Tibial artery (tissue), 4 donors: Measurements from ENCODE around the gene CD247.

Experiments
- DNase-seq, 2 donors: peaks; one replicate each; pipeline ENCODE4 v3.0.0-alpha.2; 2019
- H3K27ac ChIP-seq, 2 donors: fragments of 200-600 bp; sonication (generic) in 1 of 2; 1 replicate in 1 of 2; 2 replicates in 1 of 2; pipeline ENCODE4 v1.5.1; 2018 to 2019; ENCODE audit warnings: mild to moderate bottlenecking in 1 of 2
- H3K27me3 ChIP-seq, 2 donors: fragments of 200-600 bp; sonication (generic) in 1 of 2; one replicate each; pipeline versions ENCODE4 v1.5.1 to v1.6.0; 2016 to 2019
- H3K36me3 ChIP-seq, 3 donors: fragments of 200-600 bp; sonication (generic) in 2 of 3; one replicate each; pipeline ENCODE4 v1.5.1; 2016 to 2019; ENCODE audit warnings: mild to moderate bottlenecking in 2 of 3
- H3K4me1 ChIP-seq, 4 donors: fragments of 200-600 bp; sonication (generic) in 2 of 4; 1 replicate in 3 of 4; 2 replicates in 1 of 4; pipeline ENCODE4 v1.5.1; 2016 to 2019
- H3K4me3 ChIP-seq, 2 donors: fragments of 200-600 bp; sonication (generic) in 1 of 2; 1 replicate in 1 of 2; 2 replicates in 1 of 2; pipeline ENCODE4 v1.5.1; 2018 to 2019; ENCODE audit warnings: mild to moderate bottlenecking in 2 of 2
- H3K9me3 ChIP-seq, 3 donors: fragments of 200-600 bp; sonication (generic) in 1 of 3; one replicate each; pipeline ENCODE4 v1.5.1; 2016 to 2019
- intact Hi-C: fragments of 100-400 bp; cut with DNase I; formaldehyde crosslinking; loops from one replicate; pipeline ENCODE4 v1.15.0; 2023; ENCODE audit warnings: low total_unique reads
- TF ChIP-seq, protein P1 (sequence below), 2 experiments: fragments of 200-600 bp in 1 of 2; fragments of 450-650 bp in 1 of 2; IDR thresholded peaks; one replicate each; pipeline ENCODE4 v1.5.1; 2017 to 2019; ENCODE audit warnings: antibody characterized with exemption in 2 of 2, mild to moderate bottlenecking in 1 of 2, moderate library complexity in 1 of 2

Gene CD247

DNA sequence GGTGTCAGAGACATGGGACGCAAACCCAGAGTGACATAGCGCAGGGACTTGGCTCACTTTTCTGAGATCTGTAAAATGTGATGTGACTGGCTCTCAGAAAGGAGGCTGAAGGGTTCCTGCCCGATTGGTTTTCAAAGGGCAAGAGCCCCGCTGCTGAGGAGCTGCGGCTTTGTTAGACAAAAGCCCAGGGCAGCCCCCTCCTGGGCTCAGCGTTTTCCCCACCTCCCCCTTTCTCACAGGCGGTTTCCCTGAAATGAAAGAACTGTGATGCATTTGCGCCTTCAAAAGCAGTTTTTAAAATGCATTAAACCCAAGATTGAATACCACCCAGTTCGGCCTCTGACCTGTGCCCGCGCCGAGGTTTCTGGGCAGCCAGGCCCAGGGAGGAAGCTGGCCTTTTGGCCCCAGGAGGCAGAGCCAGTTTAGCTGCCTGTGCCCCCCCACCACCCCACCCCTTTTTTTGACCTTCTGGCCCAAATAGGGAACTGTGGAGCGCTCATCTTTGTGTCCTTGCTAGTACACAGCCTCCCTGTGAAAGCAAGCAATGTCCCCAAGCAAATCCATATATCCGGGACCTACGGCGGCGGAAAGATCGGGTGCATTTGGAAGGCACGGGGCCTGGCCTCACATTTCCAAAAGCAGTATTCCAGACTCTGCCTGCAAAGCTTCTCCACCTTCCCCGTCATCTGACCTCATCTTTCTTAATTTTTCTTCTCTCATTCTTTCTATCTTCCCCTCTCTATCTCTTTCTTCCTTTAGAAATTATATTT, 28.6 kb downstream of the CD247 start:
- H3K27ac ChIP-seq, result no peak overlapping the region
- intact Hi-C loops, result no loop called here
- H3K36me3 ChIP-seq, result no peaks in the 10 kb centered on the region
- H3K27me3 ChIP-seq, result peaks cover 0 to 5% of the 10 kb centered on the region in 2 donors
- TF ChIP-seq, protein P1, sequence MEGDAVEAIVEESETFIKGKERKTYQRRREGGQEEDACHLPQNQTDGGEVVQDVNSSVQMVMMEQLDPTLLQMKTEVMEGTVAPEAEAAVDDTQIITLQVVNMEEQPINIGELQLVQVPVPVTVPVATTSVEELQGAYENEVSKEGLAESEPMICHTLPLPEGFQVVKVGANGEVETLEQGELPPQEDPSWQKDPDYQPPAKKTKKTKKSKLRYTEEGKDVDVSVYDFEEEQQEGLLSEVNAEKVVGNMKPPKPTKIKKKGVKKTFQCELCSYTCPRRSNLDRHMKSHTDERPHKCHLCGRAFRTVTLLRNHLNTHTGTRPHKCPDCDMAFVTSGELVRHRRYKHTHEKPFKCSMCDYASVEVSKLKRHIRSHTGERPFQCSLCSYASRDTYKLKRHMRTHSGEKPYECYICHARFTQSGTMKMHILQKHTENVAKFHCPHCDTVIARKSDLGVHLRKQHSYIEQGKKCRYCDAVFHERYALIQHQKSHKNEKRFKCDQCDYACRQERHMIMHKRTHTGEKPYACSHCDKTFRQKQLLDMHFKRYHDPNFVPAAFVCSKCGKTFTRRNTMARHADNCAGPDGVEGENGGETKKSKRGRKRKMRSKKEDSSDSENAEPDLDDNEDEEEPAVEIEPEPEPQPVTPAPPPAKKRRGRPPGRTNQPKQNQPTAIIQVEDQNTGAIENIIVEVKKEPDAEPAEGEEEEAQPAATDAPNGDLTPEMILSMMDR (IDR thresholded peaks at IDR 0.05), result no peak
- no peaks in the 10 kb centered on the region for H3K4me1 ChIP-seq
- DNase-seq, result no peak
- H3K4me3 ChIP-seq, result no peak overlapping the region
- H3K9me3 ChIP-seq, result no peaks in the 10 kb centered on the region

DNA sequence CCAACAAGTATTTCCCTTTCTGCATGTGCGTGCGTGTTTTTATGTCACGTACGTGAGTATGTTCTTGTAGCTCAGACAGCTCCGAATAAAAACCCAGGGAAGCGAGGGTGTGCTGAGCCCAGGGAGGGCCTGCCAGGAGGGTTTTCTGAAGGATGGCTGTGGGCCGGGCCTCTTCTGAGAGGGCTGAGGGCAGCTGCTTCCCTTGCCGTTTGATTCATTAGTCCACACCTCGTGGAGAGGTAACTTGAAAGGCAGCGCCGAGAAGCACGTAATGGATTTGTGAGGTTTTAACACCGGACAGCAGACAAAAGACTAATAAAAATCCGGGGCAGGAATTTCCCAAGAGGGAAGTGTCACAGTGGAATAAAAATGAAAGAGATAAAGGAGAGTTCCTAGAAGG, 29.5 kb downstream of the CD247 start:
- H3K27me3 ChIP-seq, result peaks cover 0 to under 1% of the 10 kb centered on the region in 2 donors

DNA sequence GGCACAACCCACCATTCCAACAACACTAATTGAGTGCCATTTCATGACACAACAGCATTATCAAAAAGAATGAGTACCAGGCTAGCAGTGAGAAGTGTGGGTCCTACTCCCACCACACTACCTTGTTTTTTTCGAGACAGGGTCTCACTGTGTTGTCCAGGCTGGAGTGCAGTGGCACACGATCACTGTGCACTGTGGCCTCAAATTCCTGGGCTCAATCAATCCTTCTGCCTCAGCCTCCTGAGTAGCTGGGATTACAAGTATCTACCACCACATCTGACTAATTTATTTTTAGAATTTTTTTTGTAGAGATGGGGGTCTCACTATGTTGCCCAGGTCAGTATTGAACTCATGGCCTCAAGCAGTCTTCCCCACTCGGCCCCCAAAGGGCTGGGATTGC, 30.7 kb downstream of the CD247 start:
- no peak overlapping the region for H3K27ac ChIP-seq
- no peaks in the 10 kb centered on the region for H3K4me1 ChIP-seq
- intact Hi-C loops, result no loop called here
- no peaks in the 10 kb centered on the region for H3K27me3 ChIP-seq
- no peaks in the 10 kb centered on the region for H3K36me3 ChIP-seq
- DNase-seq, result no peak
- H3K4me3 ChIP-seq, result no peak overlapping the region
- no peaks in the 10 kb centered on the region for H3K9me3 ChIP-seq
- TF ChIP-seq, protein P1 (IDR thresholded peaks at IDR 0.05), result no peak

More for the DNA sequence above, 29.5 kb downstream of the CD247 start:
- Histone ChIP-seq H3K36me3 (no peaks in the 10 kb centered on the region), H3K9me3 (no peaks in the 10 kb centered on the region), H3K27ac (no peak overlapping the region), H3K4me3 (no peak overlapping the region), H3K4me1 (no peaks in the 10 kb centered on the region)
- TF ChIP-seq, protein P1 (IDR thresholded peaks at IDR 0.05), result no peak
- intact Hi-C loops, result no loop called here
- no peak for DNase-seq

DNA sequence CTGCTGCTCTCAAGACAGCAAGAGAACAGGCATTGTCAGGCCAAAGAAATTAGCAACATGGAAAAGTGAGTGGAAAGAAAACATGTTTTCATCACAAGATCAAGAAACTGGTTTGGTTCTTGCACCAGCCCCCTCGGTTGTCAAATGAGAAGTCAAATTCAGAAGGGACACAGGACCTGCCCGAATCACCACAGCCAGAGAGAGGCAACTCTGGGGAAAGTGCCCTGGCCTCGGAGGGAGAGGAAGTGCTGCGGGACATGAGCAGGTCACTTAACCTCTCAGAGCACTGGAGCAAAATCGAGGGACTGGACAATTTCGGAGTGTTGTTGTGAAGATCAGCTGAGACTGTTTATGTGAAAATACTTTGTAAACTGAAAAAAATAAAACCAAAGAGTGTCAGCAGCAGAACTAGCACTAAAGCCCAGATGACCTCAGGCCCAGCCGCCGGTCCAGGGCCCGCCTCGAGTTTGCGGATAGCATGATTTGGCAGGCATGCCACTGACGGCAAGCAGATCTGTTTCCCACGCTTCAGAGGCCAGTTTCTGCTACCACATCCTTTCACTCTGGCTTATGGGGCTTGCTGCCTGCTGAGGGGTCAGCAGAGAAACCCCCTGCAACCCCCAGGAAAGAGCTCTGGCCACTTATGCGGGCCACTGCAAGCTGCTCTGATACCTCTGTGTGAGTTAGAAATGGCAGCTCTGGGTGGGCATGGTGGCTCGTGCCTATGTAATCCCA, 32.1 kb downstream of the CD247 start:
- intact Hi-C loops, result no loop called here
- Histone ChIP-seq H3K9me3 (no peaks in the 10 kb centered on the region), H3K4me1 (no peaks in the 10 kb centered on the region), H3K27me3 (no peaks in the 10 kb centered on the region), H3K27ac (no peak overlapping the region), H3K36me3 (no peaks in the 10 kb centered on the region), H3K4me3 (no peak overlapping the region)
- DNase-seq, result no peak
- TF ChIP-seq, protein P1 (IDR thresholded peaks at IDR 0.05), result no peak

DNA sequence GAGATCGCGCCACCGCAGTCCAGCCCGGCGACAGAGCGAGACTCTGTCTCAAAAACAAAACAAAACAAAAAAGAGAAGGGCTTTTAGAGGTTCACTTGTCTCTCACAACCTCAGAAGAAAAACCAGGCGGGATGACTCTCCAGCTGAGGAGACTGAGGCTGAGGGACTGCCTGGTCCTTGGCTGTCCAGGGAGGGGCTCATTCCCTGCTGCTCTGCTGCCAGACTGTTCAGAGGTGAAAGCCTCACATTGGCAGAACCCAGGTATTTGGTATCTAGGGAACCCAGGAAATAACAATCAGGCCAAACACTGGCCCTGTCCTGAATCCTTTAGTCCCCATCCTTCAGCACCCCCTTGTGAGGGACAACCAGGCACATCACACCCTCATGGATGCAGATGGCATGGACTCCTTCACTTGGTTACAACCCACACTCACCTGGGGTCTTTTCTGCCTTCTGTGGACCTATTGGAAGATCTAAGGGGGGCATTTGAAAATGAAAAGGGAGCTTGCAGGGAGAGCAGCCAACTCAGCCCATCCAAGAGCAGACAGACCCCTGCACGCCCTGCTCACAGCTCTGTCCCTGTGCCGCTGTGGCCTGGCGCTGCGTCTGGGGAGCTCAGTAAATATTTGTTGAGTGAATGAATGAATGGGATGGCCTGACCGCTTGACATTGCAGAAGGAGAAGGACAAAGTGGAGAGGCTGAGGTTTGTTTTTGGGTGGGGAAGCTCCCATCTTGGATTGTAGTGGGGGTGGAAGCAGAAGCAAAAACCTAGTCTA, 33.4 kb downstream of the CD247 start:
- H3K36me3 ChIP-seq, result no peaks in the 10 kb centered on the region
- no peaks in the 10 kb centered on the region for H3K27me3 ChIP-seq
- intact Hi-C loops, result no loop called here
- H3K4me3 ChIP-seq, result no peak overlapping the region
- H3K27ac ChIP-seq, result no peak overlapping the region
- no peaks in the 10 kb centered on the region for H3K9me3 ChIP-seq
- DNase-seq, result no peak
- TF ChIP-seq, protein P1 (IDR thresholded peaks at IDR 0.05), result no peak
- H3K4me1 ChIP-seq, result no peaks in the 10 kb centered on the region
